CD4-positive, alpha-beta T cell treated with Interleukin-6 for 4 hours (primary cell): ENCODE measurements around the gene IFITM1.
A peak's percentile ranks its signal among the peaks of the same experiment; 100 is the strongest.

ENCODE experiments used
- DNase-seq: peaks from one replicate; pipeline ENCODE4 v3.0.0-alpha.2; 2020; ENCODE audit warnings: mixed read lengths

The IFITM1 gene

GRCh38 chr11:294780-295179, 19.1 kb upstream of the IFITM1 start:
- DNase-seq = no peak

- peak; percentile 3 for DNase-seq
Measured at GRCh38 chr11:295351-296170, 18.3 kb upstream of the IFITM1 start.

DNA sequence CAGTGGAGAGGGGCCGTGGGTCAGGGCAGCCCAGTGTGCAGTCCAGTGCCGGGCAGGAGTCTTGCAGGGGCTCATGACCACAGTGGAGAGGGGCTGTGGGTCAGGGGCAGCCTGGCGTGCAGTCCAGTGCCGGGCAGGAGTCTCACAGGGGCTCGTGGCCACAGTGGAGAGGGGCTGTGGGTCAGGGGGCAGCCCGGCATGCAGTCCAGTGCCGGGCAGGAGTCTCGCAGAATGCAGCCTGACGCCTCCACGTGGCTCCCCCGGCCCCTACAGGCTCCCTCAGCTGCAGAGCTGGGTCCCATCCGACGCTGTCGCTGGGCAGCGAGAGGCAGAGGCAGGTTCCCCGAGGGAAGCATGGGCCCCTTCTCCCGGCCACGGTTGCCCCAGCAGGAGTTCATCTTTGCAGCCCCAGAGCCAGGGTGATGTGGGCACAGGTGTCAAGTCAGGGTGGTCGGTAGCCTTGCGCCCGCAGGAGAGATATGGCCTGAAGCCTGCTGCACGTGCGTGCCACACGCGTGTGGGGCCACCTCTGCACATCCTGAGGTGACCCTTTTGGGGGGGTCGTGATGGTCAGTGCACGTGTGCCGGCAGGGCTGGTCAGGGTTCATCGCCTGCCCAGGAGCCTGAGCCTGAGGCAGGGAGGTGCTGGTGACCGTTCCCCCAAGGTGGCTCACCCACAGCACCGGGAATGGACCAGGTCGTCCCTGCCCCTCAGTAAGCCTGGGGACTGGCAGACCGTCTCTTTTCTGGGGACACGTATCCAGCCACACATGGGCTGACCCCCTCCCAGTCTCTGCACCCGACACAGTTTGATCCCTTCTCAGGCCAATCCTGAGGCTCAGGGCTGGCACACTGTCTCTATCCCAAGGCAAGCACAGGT, 17.4 kb upstream of the IFITM1 start:
- DNase-seq = peak; percentile 4

- DNase-seq = peak; percentile 24
Measured at GRCh38 chr11:297051-297585, 16.7 kb upstream of the IFITM1 start.

- DNase-seq = peak; percentile 38
Measured at GRCh38 chr11:297586-298405, 16.0 kb upstream of the IFITM1 start.

GRCh38 chr11:298406-299065, 15.3 kb upstream of the IFITM1 start:
- peak; percentile 14 for DNase-seq

DNA sequence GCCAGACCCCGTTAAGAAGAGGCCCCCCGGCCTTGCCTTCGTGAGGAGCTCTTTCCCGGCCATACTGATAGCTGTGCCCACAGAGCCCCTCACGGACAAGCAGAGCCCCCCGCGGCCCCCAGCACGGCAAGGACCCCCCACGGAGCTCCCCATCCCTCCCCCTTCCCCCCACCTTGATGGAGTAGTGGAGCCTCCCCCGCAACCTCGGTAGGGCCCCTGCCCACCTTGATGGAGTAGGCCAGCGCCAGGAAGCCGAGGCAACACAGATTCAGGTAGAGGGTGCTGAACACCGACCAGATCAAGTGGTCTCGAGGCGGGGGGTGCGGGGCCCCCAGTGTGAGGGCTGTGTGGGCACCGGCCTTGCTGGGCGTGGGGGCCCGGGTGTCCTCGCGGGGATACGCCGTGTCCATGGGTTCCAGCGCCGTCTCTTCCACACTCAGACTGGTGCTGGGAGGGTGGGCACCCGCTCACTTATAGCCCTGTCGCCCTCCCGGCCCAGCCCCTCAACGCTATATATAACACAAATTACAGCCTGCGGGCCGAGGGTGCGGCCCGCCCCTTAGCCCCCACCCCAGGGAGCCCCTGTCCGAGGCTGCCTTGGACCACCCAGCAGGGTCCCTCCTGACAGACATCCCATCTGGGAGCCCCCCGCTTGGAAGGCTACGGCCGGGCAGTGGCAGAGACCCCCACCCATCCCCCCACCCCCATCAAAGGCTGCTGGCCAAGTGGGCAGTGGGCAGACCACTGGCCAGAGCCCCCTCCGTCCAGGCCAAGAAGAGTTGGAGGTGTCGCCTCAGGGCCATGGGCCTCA, 14.6 kb upstream of the IFITM1 start, which contains the start of gene IFITM5:
IFITM5 (minus strand) TSS at position 446 of the 811 bp plus-strand sequence; CDS start at position 410, 36 bp downstream.
- DNase-seq = peak; percentile 11

GRCh38 chr11:299951-300735, 13.7 kb upstream of the IFITM1 start:
- DNase-seq = peak; percentile 46

GRCh38 chr11:303363-303762, 10.5 kb upstream of the IFITM1 start:
- no peak for DNase-seq

GRCh38 chr11:304061-304506, 9.8 kb upstream of the IFITM1 start:
- no peak for DNase-seq

- DNase-seq = peak; percentile 80
Measured at GRCh38 chr11:304915-305843, 8.7 kb upstream of the IFITM1 start.

DNA sequence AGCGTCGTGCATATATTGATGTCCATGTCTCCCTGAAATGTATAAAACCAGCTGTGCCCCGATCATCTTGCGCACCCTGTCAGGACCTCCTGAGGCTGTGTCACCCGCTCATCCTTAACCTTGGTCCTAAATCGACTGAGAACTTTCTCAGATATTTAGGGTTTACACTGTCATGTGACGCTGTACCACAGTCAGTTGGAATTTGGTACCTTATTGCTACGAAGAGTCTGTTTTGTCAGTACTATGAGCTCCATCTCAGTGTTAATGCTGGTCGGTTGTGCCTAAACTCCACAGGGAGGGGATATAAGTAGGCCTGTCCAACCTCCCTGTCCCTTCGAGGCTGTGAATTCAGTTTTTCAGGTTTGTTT, 8.0 kb upstream of the IFITM1 start:
- no peak for DNase-seq

DNA sequence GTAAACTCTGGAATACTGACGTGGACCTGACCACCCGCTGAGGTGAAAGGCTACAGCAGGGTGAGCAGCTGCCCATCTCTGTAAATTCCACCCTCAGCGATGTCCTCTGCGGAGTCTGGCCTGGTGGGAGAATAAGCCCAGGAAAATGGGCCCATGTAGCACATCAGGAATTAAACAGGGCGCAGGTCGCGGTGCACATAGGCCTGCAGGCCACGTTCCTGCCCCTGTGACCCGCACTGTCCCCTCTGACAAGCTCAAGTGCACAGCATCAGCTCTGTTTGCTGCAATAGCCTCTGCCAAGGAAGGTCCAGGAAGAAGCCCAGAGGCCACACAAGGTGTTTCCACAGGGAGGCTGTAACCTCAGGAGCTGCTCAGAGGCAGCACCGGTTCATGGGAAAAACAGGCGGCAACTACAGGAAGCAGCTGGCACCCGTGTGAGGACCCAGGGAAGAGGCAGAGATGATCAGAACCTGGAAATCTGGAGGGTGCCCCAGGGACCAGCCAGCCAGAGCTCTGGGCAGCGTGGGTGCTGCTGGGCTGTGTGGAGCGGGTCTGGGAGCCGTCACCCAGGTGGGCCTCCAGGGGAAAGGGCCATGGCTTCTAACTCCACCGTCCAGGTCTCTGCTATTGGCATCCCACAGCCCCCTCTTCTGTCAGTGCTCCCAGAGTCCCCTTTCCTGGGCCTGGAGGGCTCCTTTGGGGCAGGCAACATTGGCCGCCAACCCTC, 7.0 kb upstream of the IFITM1 start:
- no peak for DNase-seq

DNA sequence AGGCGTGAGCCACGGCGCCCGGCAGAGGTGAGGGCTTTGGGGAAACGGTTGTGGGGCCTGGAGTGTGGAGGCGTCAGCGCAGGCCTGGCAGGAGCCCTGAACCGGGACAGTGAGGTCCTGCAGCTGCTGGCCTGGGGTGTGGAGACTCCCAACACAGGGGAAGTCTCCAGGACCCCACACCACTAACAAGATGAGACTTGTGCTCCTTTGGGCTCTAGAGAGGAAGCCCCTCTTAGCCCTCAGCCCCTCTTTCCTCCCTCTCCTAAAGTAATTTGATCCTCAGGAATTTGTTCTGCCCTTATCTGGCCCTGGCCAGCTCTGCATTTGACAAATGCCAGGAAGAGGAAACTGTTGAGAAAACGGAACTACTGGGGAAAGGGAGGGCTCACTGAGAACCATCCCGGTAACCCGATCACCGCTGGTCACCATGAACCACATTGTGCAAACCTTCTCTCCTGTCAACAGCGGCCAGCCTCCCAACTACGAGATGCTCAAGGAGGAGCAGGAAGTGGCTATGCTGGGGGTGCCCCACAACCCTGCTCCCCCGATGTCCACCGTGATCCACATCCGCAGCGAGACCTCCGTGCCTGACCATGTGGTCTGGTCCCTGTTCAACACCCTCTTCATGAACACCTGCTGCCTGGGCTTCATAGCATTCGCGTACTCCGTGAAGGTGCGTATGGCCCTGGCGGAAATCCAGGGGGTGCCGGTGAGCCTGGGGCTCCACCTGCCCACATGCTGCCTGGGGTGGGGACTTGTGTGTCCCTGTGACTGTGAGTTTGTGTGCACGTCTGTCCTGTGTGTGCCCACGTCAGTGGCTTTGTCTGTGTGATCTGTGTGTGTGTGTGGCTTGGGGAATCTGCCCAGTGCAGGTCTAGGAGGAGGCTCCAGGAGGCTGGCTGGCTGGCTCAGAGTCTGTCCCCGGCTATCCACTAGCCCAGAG, 5.8 kb upstream of the IFITM1 start, which contains the start of gene IFITM2:
IFITM2 (plus strand) TSS at position 51 of the 943 bp plus-strand sequence; CDS start at position 428, 377 bp downstream.
- peak; percentile 53 for DNase-seq

- DNase-seq = peak; percentile 60
Measured at GRCh38 chr11:308740-309665, 4.8 kb upstream of the IFITM1 start.
